Lower leg skin (tissue), 4 donors: ENCODE measurements around the gene METRN. TPM values are rescaled to one million over a fixed set of nuclear protein-coding genes. Genes with fewer than 3 reads are reported as not detected.

Source experiments
- DNase-seq, 2 donors: peaks; one replicate each; pipeline ENCODE4 v3.0.0-alpha.2; 2019; ENCODE audit warnings: low spot score in 2 of 2
- H3K4me3 ChIP-seq: fragments of 200-600 bp; sonication (generic); 2 replicates; pipeline ENCODE4 v1.5.1; 2017; ENCODE audit warnings: mild to moderate bottlenecking, low read depth; ENCODE audit not compliant: poor library complexity, severe bottlenecking
- CTCF ChIP-seq, 3 donors: fragments of 450-650 bp; IDR thresholded peaks; one replicate each; pipeline ENCODE4 v1.5.1; 2016; ENCODE audit warnings: antibody characterized with exemption in 3 of 3, mild to moderate bottlenecking in 3 of 3, moderate library complexity in 2 of 3
- POLR2A ChIP-seq, 2 donors: fragments of 450-650 bp; IDR thresholded peaks; one replicate each; pipeline ENCODE4 v1.6.1; 2016 to 2017; ENCODE audit warnings: antibody characterized with exemption in 2 of 2, mild to moderate bottlenecking in 1 of 2, moderate library complexity in 1 of 2
- WGBS, 2 donors: methylation state at CpG; one replicate each; pipeline ENCODE4 v1.1.5; 2018; 5-methylcytosine and 5-hydroxymethylcytosine counted together
- intact Hi-C: fragments of 100-400 bp; cut with DNase I; formaldehyde crosslinking; loops from one replicate; pipeline ENCODE4 v1.15.0; 2023; ENCODE audit warnings: low total_unique reads
- total RNA-seq, 4 donors: library from RNA; depleted of rRNA; stranded (reverse); fragments of >200 nt; gene quantifications; one replicate each; pipeline ENCODE4 v1.1.0, GENCODE V29; 2016

METRN gene
- total RNA-seq, 4 donors from 2014 or later = 24.2 to 48.4 (median 36.0) TPM

- H3K4me3 ChIP-seq = no peak overlapping the region
- intact Hi-C loops = no loop called here
- DNase-seq = no peak
- 62 to 80% methylated on average over 9 to 20 of the region's 21 CpGs for whole genome bisulfite sequencing, 2 donors
- TF ChIP-seq POLR2A (IDR thresholded peaks at IDR 0.05) (no peak), CTCF (IDR thresholded peaks at IDR 0.05) (no peak)
Measured at GRCh38 chr16:763369-764183, 48.7 kb downstream of the METRN start.

- DNase-seq = no peak
- no peak for TF ChIP-seq CTCF (IDR thresholded peaks at IDR 0.05)
- TF ChIP-seq POLR2A (IDR thresholded peaks at IDR 0.05) = no peak
- H3K4me3 ChIP-seq = no peak overlapping the region
- 57 to 63% methylated on average over 9 to 20 of the region's 20 CpGs for WGBS, 2 donors
- intact Hi-C loops = no loop called here
Measured at GRCh38 chr16:764184-764750, 49.3 kb downstream of the METRN start.

- intact Hi-C loops = no loop called here
Measured at GRCh38 chr16:764848-765487, 50.0 kb downstream of the METRN start.

GRCh38 chr16:765488-765865, 50.6 kb downstream of the METRN start:
- no peak for TF ChIP-seq CTCF (IDR thresholded peaks at IDR 0.05)
- no peak for TF ChIP-seq POLR2A (IDR thresholded peaks at IDR 0.05)
- no peak for DNase-seq
- 90% methylated on average over 19 to 28 of the region's 29 CpGs for WGBS, 2 donors
- intact Hi-C loops = no loop called here
- H3K4me3 ChIP-seq = no peak overlapping the region

More at GRCh38 chr16:764848-765487, 50.0 kb downstream of the METRN start:
- WGBS, 2 donors = 79 to 81% methylated on average over 23 to 27 of the region's 38 CpGs
- DNase-seq = no peak
- H3K4me3 ChIP-seq = no peak overlapping the region
- TF ChIP-seq POLR2A (IDR thresholded peaks at IDR 0.05) (no peak), CTCF (IDR thresholded peaks at IDR 0.05) (no peak)

GRCh38 chr16:766008-766819, 51.3 kb downstream of the METRN start:
- intact Hi-C loops = no loop called here
- no peak for TF ChIP-seq POLR2A (IDR thresholded peaks at IDR 0.05)
- TF ChIP-seq CTCF (IDR thresholded peaks at IDR 0.05) = no peak
- no peak for DNase-seq
- no peak overlapping the region for H3K4me3 ChIP-seq
- WGBS, 2 donors = 75 to 83% methylated on average over 22 to 29 of the region's 29 CpGs
